Tibial nerve (tissue), 3 donors: ENCODE measurements around the gene TP53I3.

Experiments
- CTCF ChIP-seq, 5 experiments: fragments of 200-600 bp in 3 of 5; fragments of 450-650 bp in 2 of 5; sonication (generic) in 3 of 5; IDR thresholded peaks; one replicate each; pipeline ENCODE4 v1.5.1; 2016 to 2019; ENCODE audit warnings: antibody characterized with exemption in 5 of 5, mild to moderate bottlenecking in 3 of 5, moderate library complexity in 2 of 5
- POLR2A ChIP-seq, 2 donors: fragments of 450-650 bp; IDR thresholded peaks; one replicate each; pipeline ENCODE4 v1.6.1; 2017; ENCODE audit warnings: antibody characterized with exemption in 2 of 2, mild to moderate bottlenecking in 2 of 2, moderate library complexity in 2 of 2

- TF ChIP-seq CTCF (IDR thresholded peaks at IDR 0.05) (no peak), POLR2A (IDR thresholded peaks at IDR 0.05) (no peak)
These were observed 37.0 kb downstream of the TP53I3 start for GRCh38 chr2:24047703-24048033.
